A549 (cell line): ENCODE measurements around the gene NFKBIZ. TPM values are rescaled to one million over a fixed set of nuclear protein-coding genes. Genes with fewer than 3 reads are reported as not detected.
A peak's percentile ranks its signal among the peaks of the same experiment; 100 is the strongest.

ENCODE experiments used
- ATAC-seq, 2 experiments: fragments of 200-7000 bp in 1 of 2; fragments of >200 bp in 1 of 2; cut with Nextera tagmentation in 1 of 2; cut with Tn5 transposase in 1 of 2; 3 replicates each; pipeline versions ENCODE4 v1.8.0 to v1.9.1; 2018 to 2020; ENCODE audit warnings: mild to moderate bottlenecking in 1 of 2, moderate library complexity in 1 of 2
- CTCF ChIA-PET: fragments of 300-600 bp; sonication (Branson Sonifier 250); formaldehyde crosslinking; extraction: SDS; loops from one replicate; lab custom pipeline; 2021; ENCODE audit warnings: antibody characterized with exemption, inconsistent platforms; lab: Yijun Ruan, JAX
- POLR2A ChIA-PET: fragments of 350-600 bp; formaldehyde crosslinking; extraction: SDS; loops from one replicate; lab custom pipeline; 2021; ENCODE audit warnings: antibody characterized with exemption, inconsistent platforms; lab: Yijun Ruan, JAX
- DNase-seq, 2 experiments: peaks; one replicate each; pipeline versions ENCODE4 v3.0.0 to v3.0.0-alpha.2; 2011 to 2016; ENCODE audit warnings: low read depth in 1 of 2, low spot score in 1 of 2
- FAIRE-seq: peaks from 2 replicates; lab custom pipeline; 2011; peaks lifted over from hg19 to GRCh38; lab: Jason Lieb, UNC
- H3K27ac ChIP-seq, 2 experiments: fragments of >200 bp; sonication (Bioruptor Twin); formaldehyde crosslinking; 3 replicates each; pipeline ENCODE4 v1.5.1; 2016 to 2017
- H3K4me1 ChIP-seq: fragments of >200 bp; sonication (Bioruptor Twin); formaldehyde crosslinking; 3 replicates; pipeline ENCODE4 v1.6.1; 2016
- H3K4me2 ChIP-seq: fragments of >200 bp; sonication (Bioruptor Twin); formaldehyde crosslinking; 3 replicates; pipeline ENCODE4 v1.6.1; 2016
- H3K4me3 ChIP-seq: fragments of >200 bp; sonication (Bioruptor Twin); formaldehyde crosslinking; 3 replicates; pipeline ENCODE4 v1.5.1; 2016
- H3K9me3 ChIP-seq: fragments of >200 bp; sonication (Bioruptor Twin); formaldehyde crosslinking; 3 replicates; pipeline ENCODE4 v1.6.1; 2016
- BHLHE40 ChIP-seq: IDR thresholded peaks from 2 replicates; pipeline ENCODE4 v1.6.1; 2012; ENCODE audit warnings: low read depth, low read length, inconsistent platforms
- CBX8 ChIP-seq: fragments of 200-600 bp; sonication (generic); IDR thresholded peaks from 2 replicates; pipeline ENCODE4 v1.6.1; 2016
- CHD4 ChIP-seq: fragments of 200-600 bp; sonication (generic); IDR thresholded peaks from 2 replicates; pipeline ENCODE4 v1.6.1; 2016; ENCODE audit warnings: antibody characterized with exemption, mild to moderate bottlenecking, borderline replicate concordance
- EP300 ChIP-seq, 2 experiments: fragments of >200 bp; sonication (Bioruptor Twin); formaldehyde crosslinking; IDR thresholded peaks; 2 replicates in 1 of 2; 3 replicates in 1 of 2; pipeline ENCODE4 v1.6.1; 2016 to 2017
- ESRRA ChIP-seq: fragments of 150-350 bp; IDR thresholded peaks from 2 replicates; pipeline ENCODE4 v1.6.1; 2014; ENCODE audit warnings: mild to moderate bottlenecking, low read length, borderline replicate concordance
- FOSB ChIP-seq: fragments of 250-450 bp; sonication (Bioruptor Pico); IDR thresholded peaks from 2 replicates; pipeline ENCODE4 v1.5.0; 2020; ENCODE audit warnings: mild to moderate bottlenecking, moderate library complexity
- FOXS1 ChIP-seq: fragments of 250-450 bp; sonication (Bioruptor Pico); IDR thresholded peaks from 2 replicates; pipeline ENCODE4 v1.5.0; 2020; ENCODE audit warnings: mild to moderate bottlenecking, moderate library complexity
- GATA3 ChIP-seq: IDR thresholded peaks from 2 replicates; pipeline ENCODE4 v1.6.1; 2012; ENCODE audit warnings: borderline replicate concordance
- HEYL ChIP-seq: fragments of 250-450 bp; sonication (Bioruptor Pico); IDR thresholded peaks from 2 replicates; pipeline ENCODE4 v1.8.0; 2021; ENCODE audit warnings: mild to moderate bottlenecking, moderate library complexity
- HOXA7 ChIP-seq: fragments of 250-450 bp; sonication (Bioruptor Pico); IDR thresholded peaks from 2 replicates; pipeline ENCODE4 v1.5.0; 2020; ENCODE audit warnings: mild to moderate bottlenecking, moderate library complexity
- JUN ChIP-seq, 2 experiments: fragments of >200 bp; sonication (Bioruptor Twin); formaldehyde crosslinking; IDR thresholded peaks; 2 replicates in 1 of 2; 3 replicates in 1 of 2; pipeline ENCODE4 v1.6.1; 2016 to 2017
- JUNB ChIP-seq: fragments of >200 bp; sonication (Bioruptor Twin); formaldehyde crosslinking; IDR thresholded peaks from 2 replicates; pipeline ENCODE4 v1.6.1; 2016
- KDM1A ChIP-seq: fragments of 200-600 bp; sonication (generic); IDR thresholded peaks from 2 replicates; pipeline ENCODE4 v1.6.1; 2016; ENCODE audit warnings: low read depth, mild to moderate bottlenecking
- MAZ ChIP-seq: fragments of 150-350 bp; IDR thresholded peaks from 2 replicates; pipeline ENCODE4 v1.6.1; 2014; ENCODE audit warnings: antibody characterized with exemption, low read depth, low read length, borderline replicate concordance
- NR3C1 ChIP-seq: fragments of >200 bp; sonication (Bioruptor Twin); formaldehyde crosslinking; IDR thresholded peaks from 3 replicates; pipeline ENCODE4 v1.6.1; 2017
- POLR2AphosphoS2 ChIP-seq: conservative IDR thresholded peaks from 2 replicates; pipeline ENCODE4 v1.6.1; 2012; ENCODE audit warnings: low read length, improper control_type of control experiment, inconsistent platforms
- RNF2 ChIP-seq: fragments of 200-600 bp; sonication (generic); IDR thresholded peaks from 2 replicates; pipeline ENCODE4 v1.6.1; 2016; ENCODE audit warnings: low read depth, mild to moderate bottlenecking, antibody characterized with exemption, moderate library complexity, borderline replicate concordance
- TFCP2L1 ChIP-seq: fragments of 250-450 bp; sonication (Bioruptor Pico); IDR thresholded peaks from 2 replicates; pipeline ENCODE4 v1.5.0; 2021; ENCODE audit warnings: mild to moderate bottlenecking
- TP53 ChIP-seq: fragments of 250-450 bp; sonication (Bioruptor Pico); IDR thresholded peaks from 2 replicates; pipeline ENCODE4 v1.5.0; 2021; ENCODE audit warnings: mild to moderate bottlenecking, moderate library complexity
- ZFP36 ChIP-seq: fragments of 450-650 bp; IDR thresholded peaks from 2 replicates; pipeline ENCODE4 v1.6.1; 2014; ENCODE audit warnings: borderline replicate concordance; ENCODE audit not compliant: partially characterized antibody
- ZSCAN20 ChIP-seq: fragments of 250-450 bp; sonication (Bioruptor Pico); IDR thresholded peaks from 2 replicates; pipeline ENCODE4 v1.8.0; 2022; ENCODE audit warnings: mild to moderate bottlenecking, moderate library complexity
- WGBS: methylation state at CpG from one replicate; pipeline ENCODE4 v1.1.6; 2017; ENCODE audit errors: missing lambda C conversion rate; 5-methylcytosine and 5-hydroxymethylcytosine counted together
- polyA plus RNA-seq, 4 experiments: library from polyadenylated mRNA; depleted of rRNA in 3 of 4; stranded (reverse); fragments of >200 nt; fragmentation: RNase III in 1 of 4; extraction: RNeasy Plus Mini Kit Qiagen cat#74134 plus additional on column Dnase treatment in 1 of 4; gene quantifications; 2 replicates in 3 of 4; 3 replicates in 1 of 4; pipeline ENCODE4 v1.2.3, GENCODE V29; 2011 to 2017
- TF ChIP-seq, protein P1 (sequence below): fragments of >200 bp; sonication (Bioruptor Twin); formaldehyde crosslinking; IDR thresholded peaks from 3 replicates; pipeline ENCODE4 v1.6.1; 2016
- TF ChIP-seq, protein P2 (sequence below): IDR thresholded peaks from 2 replicates; pipeline ENCODE4 v1.6.1; 2012
- TF ChIP-seq, protein P3 (sequence below): fragments of >200 bp; sonication (Bioruptor Twin); formaldehyde crosslinking; IDR thresholded peaks from 2 replicates; pipeline ENCODE4 v1.6.1; 2016
- TF ChIP-seq, protein P4 (sequence below): fragments of 150-350 bp; IDR thresholded peaks from 2 replicates; pipeline ENCODE4 v1.6.1; 2014; ENCODE audit warnings: low read depth, mild to moderate bottlenecking, low read length

NFKBIZ gene
- polyA plus RNA-seq, 2 of the 4 experiments (the other 2 are of a cell fraction) = 19.8 to 36.1 TPM

DNA sequence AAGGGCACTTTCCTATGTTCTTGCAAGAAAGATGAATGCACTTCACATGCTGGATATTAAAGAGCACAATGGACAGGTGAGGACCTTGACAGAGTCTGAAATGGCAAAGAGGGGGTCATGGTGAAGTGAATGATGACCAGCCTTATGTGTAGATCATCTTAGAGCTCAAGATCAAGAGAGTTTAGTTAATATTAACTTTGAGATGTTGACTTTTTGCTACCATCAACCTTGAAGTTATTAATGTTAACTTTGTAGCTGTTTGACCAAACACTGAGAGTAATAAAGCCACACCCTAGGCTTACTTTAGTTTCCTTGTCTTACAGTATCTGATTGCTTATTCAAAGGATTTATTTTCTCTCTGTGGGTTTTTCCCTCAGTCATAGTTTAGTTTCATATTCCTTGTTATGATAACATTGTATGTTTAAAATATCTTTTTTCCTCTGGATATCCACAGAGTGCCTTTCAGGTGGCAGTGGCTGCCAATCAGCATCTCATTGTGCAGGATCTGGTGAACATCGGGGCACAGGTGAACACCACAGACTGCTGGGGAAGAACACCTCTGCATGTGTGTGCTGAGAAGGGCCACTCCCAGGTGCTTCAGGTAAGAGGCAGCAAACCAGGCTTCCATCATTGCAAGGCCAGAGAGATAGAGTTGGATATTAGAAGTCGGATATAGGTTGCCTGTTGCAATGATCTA is 5.4 kb downstream of the NFKBIZ start:
- TF ChIP-seq, protein P1, sequence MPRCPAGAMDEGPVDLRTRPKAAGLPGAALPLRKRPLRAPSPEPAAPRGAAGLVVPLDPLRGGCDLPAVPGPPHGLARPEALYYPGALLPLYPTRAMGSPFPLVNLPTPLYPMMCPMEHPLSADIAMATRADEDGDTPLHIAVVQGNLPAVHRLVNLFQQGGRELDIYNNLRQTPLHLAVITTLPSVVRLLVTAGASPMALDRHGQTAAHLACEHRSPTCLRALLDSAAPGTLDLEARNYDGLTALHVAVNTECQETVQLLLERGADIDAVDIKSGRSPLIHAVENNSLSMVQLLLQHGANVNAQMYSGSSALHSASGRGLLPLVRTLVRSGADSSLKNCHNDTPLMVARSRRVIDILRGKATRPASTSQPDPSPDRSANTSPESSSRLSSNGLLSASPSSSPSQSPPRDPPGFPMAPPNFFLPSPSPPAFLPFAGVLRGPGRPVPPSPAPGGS = no peak
- TF ChIP-seq EP300 (IDR thresholded peaks at IDR 0.05) (no peak), ESRRA (no peak), FOXS1 (CRISPR knock-in tag) (no peak), CHD4 (no peak), KDM1A (no peak), ZSCAN20 (CRISPR knock-in tag) (no peak), TFCP2L1 (CRISPR knock-in tag) (no peak), GATA3 (peak; percentile 41; the same call in 1 of the 2 replicates), POLR2AphosphoS2 (0 out of 2 replicates have a peak, but pooled peaks have one; percentile 75), NR3C1 (no peak), JUN (IDR thresholded peaks at IDR 0.05) (peak in 1 of 2 experiments; percentile 68; a peak in 1 of 5 replicates), JUNB (peak; percentile 33; the same call in 1 of the 2 replicates), RNF2 (no peak)
- TF ChIP-seq, protein P2, sequence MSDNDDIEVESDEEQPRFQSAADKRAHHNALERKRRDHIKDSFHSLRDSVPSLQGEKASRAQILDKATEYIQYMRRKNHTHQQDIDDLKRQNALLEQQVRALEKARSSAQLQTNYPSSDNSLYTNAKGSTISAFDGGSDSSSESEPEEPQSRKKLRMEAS = no peak
- no peak for ATAC-seq
- Histone ChIP-seq H3K9me3 (no peaks in the 10 kb centered on the region), H3K4me3 (no peak overlapping the region), H3K4me1 (peaks cover 47% of the 10 kb centered on the region), H3K4me2 (peak overlapping the region; percentile 90), H3K27ac (peak overlapping the region in 1 of 2 experiments; percentile 65; a peak in 3 of 6 replicates)
- DNase-seq = peak in 1 of 2 experiments; percentile 45
- 85% methylated on average over 2 of the region's 2 CpGs for WGBS
- ChIA-PET CTCF (interaction anchor here (1.4 kb wide), 1 partner anchor 11 kb away, joined by 3 read pairs; no protein-coding TSS in a partner anchor), POLR2A (no interaction called here)
- FAIRE-seq = no peak

DNA sequence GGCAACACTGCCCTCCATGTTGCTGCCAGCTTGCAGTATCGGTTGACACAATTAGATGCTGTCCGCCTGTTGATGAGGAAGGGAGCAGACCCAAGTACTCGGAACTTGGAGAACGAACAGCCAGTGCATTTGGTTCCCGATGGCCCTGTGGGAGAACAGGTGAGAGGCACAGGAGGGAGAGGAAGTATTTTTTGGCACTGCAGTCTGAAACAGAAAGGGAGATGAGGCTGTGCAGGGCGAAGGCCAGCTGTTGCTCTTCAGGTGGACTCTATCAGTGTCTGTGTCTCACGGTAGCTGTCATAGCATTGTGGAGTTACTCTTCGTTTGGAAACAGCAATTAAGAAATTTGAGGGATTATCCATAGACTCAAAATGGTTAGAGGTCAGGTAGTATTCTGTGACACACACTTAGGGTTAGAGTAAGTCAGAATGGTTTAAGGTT is 8.0 kb downstream of the NFKBIZ start:
- H3K4me3 ChIP-seq = no peak overlapping the region
- no peaks in the 10 kb centered on the region for H3K9me3 ChIP-seq
- FAIRE-seq (no peak), DNase-seq (no peak), ATAC-seq (no peak; a peak in 1 of 6 replicates)
- H3K4me1 ChIP-seq = peaks cover 34% of the 10 kb centered on the region
- ChIA-PET POLR2A (interaction anchor here (0.7 to 2.5 kb wide), 4 partner anchors 8 to 322 kb away, joined by 3 to 16 read pairs (median 4); partner anchors contain the start of gene NFKBIZ), CTCF (interaction anchor here (0.9 to 1.6 kb wide), 3 partner anchors 43 to 372 kb away, joined by 3 to 6 read pairs (median 5); no protein-coding TSS in a partner anchor)
- 94% methylated on average over 8 of the region's 8 CpGs for WGBS
- peak overlapping the region; percentile 11; the same call in 1 of the 3 replicates for H3K4me2 ChIP-seq
- no peak for TF ChIP-seq ZFP36
- TF ChIP-seq CHD4 = no peak
- 0 out of 6 replicates have a peak overlapping the region, but pooled peaks of 1 of the 2 experiments have one; percentile 2 for H3K27ac ChIP-seq

DNA sequence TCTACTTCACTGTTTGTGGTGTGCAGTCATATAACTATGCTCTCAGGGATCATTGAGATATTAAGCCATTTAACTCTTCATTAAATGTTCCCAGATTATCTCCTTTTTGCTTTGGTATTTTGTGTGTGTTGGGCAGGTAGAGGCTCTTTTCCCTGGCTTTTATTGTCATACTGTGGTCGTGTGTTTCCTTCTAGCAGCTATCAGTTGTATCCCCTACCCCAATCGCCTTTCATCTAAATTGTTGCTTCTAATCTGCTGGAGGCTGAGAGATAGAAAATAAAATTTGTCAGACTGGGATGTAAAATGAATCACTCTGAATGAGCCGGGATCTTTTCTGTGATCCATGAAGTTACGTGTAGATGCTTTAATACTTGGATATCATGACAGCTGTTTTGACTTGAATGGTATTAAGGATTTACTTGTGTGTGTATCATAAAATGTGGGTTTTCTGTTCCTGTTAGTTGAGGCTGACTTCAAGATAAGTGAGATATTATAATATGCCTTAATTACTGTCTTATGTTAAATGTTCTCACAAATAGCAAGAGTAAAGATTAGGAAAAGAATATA is 9.2 kb downstream of the NFKBIZ start:
- TF ChIP-seq HEYL = no peak
- TF ChIP-seq, protein P2 = no peak
- TF ChIP-seq, protein P3, sequence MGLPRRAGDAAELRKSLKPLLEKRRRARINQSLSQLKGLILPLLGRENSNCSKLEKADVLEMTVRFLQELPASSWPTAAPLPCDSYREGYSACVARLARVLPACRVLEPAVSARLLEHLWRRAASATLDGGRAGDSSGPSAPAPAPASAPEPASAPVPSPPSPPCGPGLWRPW = no peak
- no peak for TF ChIP-seq KDM1A
- TF ChIP-seq JUNB = no peak
- TF ChIP-seq CBX8 = no peak
- TF ChIP-seq MAZ = no peak
- TF ChIP-seq FOSB (CRISPR knock-in tag) = no peak
- TF ChIP-seq HOXA7 = no peak
- TF ChIP-seq, protein P4, sequence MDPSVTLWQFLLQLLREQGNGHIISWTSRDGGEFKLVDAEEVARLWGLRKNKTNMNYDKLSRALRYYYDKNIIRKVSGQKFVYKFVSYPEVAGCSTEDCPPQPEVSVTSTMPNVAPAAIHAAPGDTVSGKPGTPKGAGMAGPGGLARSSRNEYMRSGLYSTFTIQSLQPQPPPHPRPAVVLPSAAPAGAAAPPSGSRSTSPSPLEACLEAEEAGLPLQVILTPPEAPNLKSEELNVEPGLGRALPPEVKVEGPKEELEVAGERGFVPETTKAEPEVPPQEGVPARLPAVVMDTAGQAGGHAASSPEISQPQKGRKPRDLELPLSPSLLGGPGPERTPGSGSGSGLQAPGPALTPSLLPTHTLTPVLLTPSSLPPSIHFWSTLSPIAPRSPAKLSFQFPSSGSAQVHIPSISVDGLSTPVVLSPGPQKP = no peak
- TF ChIP-seq BHLHE40 = no peak
- no peak for TF ChIP-seq TP53
- FAIRE-seq = no peak
- CTCF ChIA-PET = interaction anchor here (1.1 to 2.4 kb wide), 2 partner anchors 9 to 367 kb away, joined by 3 to 12 read pairs; partner anchors contain the start of gene NFKBIZ
- Histone ChIP-seq H3K27ac (0 out of 6 replicates have a peak overlapping the region, but pooled peaks of 1 of the 2 experiments have one; percentile 8), H3K4me1 (peaks cover 24% of the 10 kb centered on the region), H3K4me2 (no peak overlapping the region), H3K4me3 (no peak overlapping the region), H3K9me3 (no peaks in the 10 kb centered on the region)
- DNase-seq = no peak
- POLR2A ChIA-PET = interaction anchor here (2.5 kb wide), 1 partner anchor 9 kb away, joined by 16 read pairs; the partner anchor contains the start of gene NFKBIZ
- no peak for ATAC-seq
- 87% methylated on average over 4 of the region's 4 CpGs for WGBS
